Keratinocyte (primary cell): ENCODE data around the gene AZIN2. TPM values are rescaled to one million over a fixed set of nuclear protein-coding genes. Genes with fewer than 3 reads are reported as not detected.

Source experiments
- DNase-seq: peaks from one replicate; pipeline ENCODE4 v3.0.0-alpha.2; 2011; ENCODE audit warnings: low read depth, missing footprints, low spot score
- FAIRE-seq: peaks from 2 replicates; lab custom pipeline; 2011; peaks lifted over from hg19 to GRCh38; lab: Jason Lieb, UNC
- H2AFZ ChIP-seq: 2 replicates; pipeline ENCODE4 v1.6.0; 2012; ENCODE audit warnings: low read length, control low read depth, inconsistent platforms; ENCODE audit not compliant: control insufficient read depth
- H3K27ac ChIP-seq: 2 replicates; pipeline ENCODE4 v1.5.1; 2011; ENCODE audit warnings: low read length; ENCODE audit not compliant: control insufficient read depth, insufficient read depth
- H3K27me3 ChIP-seq: 3 replicates; pipeline ENCODE4 v1.6.0; 2011; ENCODE audit warnings: low read length; ENCODE audit not compliant: control insufficient read depth, insufficient read depth; ENCODE audit errors: extremely low read depth
- H3K36me3 ChIP-seq, 2 experiments: 2 replicates in 1 of 2; 3 replicates in 1 of 2; pipeline ENCODE4 v1.5.1; 2011; ENCODE audit warnings: low read length in 2 of 2, mild to moderate bottlenecking in 1 of 2; ENCODE audit not compliant: control insufficient read depth in 2 of 2, insufficient read depth in 2 of 2; ENCODE audit errors: extremely low read depth in 1 of 2
- H3K4me1 ChIP-seq: 3 replicates; pipeline ENCODE4 v1.5.1; 2011; ENCODE audit warnings: low read length; ENCODE audit not compliant: control insufficient read depth, insufficient read depth; ENCODE audit errors: extremely low read depth
- H3K4me2 ChIP-seq: 3 replicates; pipeline ENCODE4 v1.6.0; 2011; ENCODE audit warnings: low read depth, low read length; ENCODE audit not compliant: control insufficient read depth, insufficient read depth; ENCODE audit errors: extremely low read depth
- H3K4me3 ChIP-seq, 3 experiments: fragments of 200-600 bp in 1 of 3; sonication (generic) in 1 of 3; 2 replicates in 2 of 3; 3 replicates in 1 of 3; pipeline ENCODE4 v1.5.1; 2011 to 2016; ENCODE audit warnings: low read length in 3 of 3, mild to moderate bottlenecking in 3 of 3, control low read depth in 2 of 3, inconsistent platforms in 1 of 3, low read depth in 1 of 3, mixed read lengths in 1 of 3, mixed run types in 1 of 3, moderate library complexity in 1 of 3; ENCODE audit not compliant: control insufficient read depth in 2 of 3, insufficient read depth in 2 of 3; ENCODE audit errors: extremely low read depth in 1 of 3
- H3K79me2 ChIP-seq: 2 replicates; pipeline ENCODE4 v1.6.0; 2012; ENCODE audit warnings: low read length; ENCODE audit not compliant: control insufficient read depth, insufficient read depth
- H3K9ac ChIP-seq: 3 replicates; pipeline ENCODE4 v1.6.0; 2011; ENCODE audit warnings: low read length; ENCODE audit not compliant: control insufficient read depth, insufficient read depth; ENCODE audit errors: extremely low read depth
- H3K9me1 ChIP-seq: 3 replicates; pipeline ENCODE4 v1.6.0; 2011; ENCODE audit warnings: low read length; ENCODE audit not compliant: control insufficient read depth, insufficient read depth; ENCODE audit errors: extremely low read depth
- H3K9me3 ChIP-seq: 2 replicates; pipeline ENCODE4 v1.5.1; 2012; ENCODE audit warnings: low read depth, low read length; ENCODE audit not compliant: control insufficient read depth
- H4K20me1 ChIP-seq: 3 replicates; pipeline ENCODE4 v1.6.0; 2011; ENCODE audit warnings: low read length; ENCODE audit not compliant: control insufficient read depth, insufficient read depth; ENCODE audit errors: extremely low read depth
- CTCF ChIP-seq, 3 experiments: IDR thresholded peaks in 1 of 3; conservative IDR thresholded peaks in 1 of 3; optimal IDR thresholded peaks in 1 of 3; 2 replicates in 2 of 3; 3 replicates in 1 of 3; pipeline versions ENCODE3 to v1.5.1; 2011; ENCODE audit warnings: low read length in 3 of 3, mild to moderate bottlenecking in 3 of 3, moderate library complexity in 2 of 3, control low read depth in 1 of 3, inconsistent platforms in 1 of 3; ENCODE audit not compliant: insufficient read depth in 2 of 3; ENCODE audit errors: extremely low read depth in 1 of 3
- EZH2 ChIP-seq: IDR thresholded peaks from one replicate; pipeline ENCODE4 v1.6.1; 2012; ENCODE audit warnings: inconsistent platforms, mild to moderate bottlenecking, low read length, moderate library complexity
- dilution Hi-C: fragments of 300-500 bp; cut with MboI; formaldehyde crosslinking; loops from one replicate; pipeline ENCODE4 v1.7.0; 2020; ENCODE audit warnings: low sequenced_read_pairs; ENCODE audit not compliant: extremely low pct_ligation_motif_present
- polyA plus RNA-seq, 5 experiments: library from polyadenylated mRNA; depleted of rRNA in 3 of 5; stranded (reverse) in 3 of 5; stranded (forward) in 1 of 5; unstranded in 1 of 5; fragments of >200 nt; gene quantifications; 1 replicate in 1 of 5; 2 replicates in 3 of 5; 3 replicates in 1 of 5; pipeline versions ENCODE4 v1.2.1 to v1.2.3, GENCODE V29; 2011 to 2012; ENCODE audit warnings: missing spikeins in 2 of 5, low read depth in 1 of 5, low replicate concordance in 1 of 5

AZIN2 gene
- polyA plus RNA-seq, 1 donor (not counting 4 experiments of a cell fraction or from before 2014, with no cell fraction given) = 6.7 TPM

DNA sequence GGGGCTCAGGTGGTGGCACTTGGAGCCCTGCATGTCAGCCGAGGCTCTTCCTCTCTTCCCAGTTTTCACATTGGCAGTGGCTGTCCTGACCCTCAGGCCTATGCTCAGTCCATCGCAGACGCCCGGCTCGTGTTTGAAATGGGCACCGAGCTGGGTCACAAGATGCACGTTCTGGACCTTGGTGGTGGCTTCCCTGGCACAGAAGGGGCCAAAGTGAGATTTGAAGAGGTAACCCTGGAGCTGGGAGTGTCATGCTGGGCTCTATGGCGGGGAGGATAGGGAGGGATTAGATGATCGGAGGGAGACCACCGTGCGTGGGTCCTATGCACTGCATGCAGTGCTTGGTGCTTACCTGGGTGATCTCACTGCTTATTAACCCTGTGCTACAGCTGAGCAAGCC, 13.5 kb downstream of the AZIN2 start:
- Histone ChIP-seq H3K9ac (no peak overlapping the region), H3K79me2 (no peaks in the 10 kb centered on the region), H4K20me1 (no peaks in the 10 kb centered on the region), H2AFZ (no peak overlapping the region), H3K4me3 (no peak overlapping the region), H3K4me2 (no peak overlapping the region), H3K27me3 (no peaks in the 10 kb centered on the region), H3K36me3 (peaks cover 4 to 7% of the 10 kb centered on the region in 2 experiments), H3K4me1 (peaks cover 24% of the 10 kb centered on the region), H3K27ac (no peak overlapping the region), H3K9me1 (no peaks in the 10 kb centered on the region), H3K9me3 (no peaks in the 10 kb centered on the region)
- DNase-seq (no peak), FAIRE-seq (no peak)
- dilution Hi-C loops = no loop called here
- TF ChIP-seq CTCF (optimal IDR thresholded peaks at IDR 0.05 in 1 of 3, IDR thresholded peaks at IDR 0.05 in 1 of 3, conservative IDR thresholded peaks at IDR 0.05 in 1 of 3; ENCODE audit: extremely low read depth in 1 of 3, insufficient read depth in 2 of 3, low read length in 3 of 3) = no peak

DNA sequence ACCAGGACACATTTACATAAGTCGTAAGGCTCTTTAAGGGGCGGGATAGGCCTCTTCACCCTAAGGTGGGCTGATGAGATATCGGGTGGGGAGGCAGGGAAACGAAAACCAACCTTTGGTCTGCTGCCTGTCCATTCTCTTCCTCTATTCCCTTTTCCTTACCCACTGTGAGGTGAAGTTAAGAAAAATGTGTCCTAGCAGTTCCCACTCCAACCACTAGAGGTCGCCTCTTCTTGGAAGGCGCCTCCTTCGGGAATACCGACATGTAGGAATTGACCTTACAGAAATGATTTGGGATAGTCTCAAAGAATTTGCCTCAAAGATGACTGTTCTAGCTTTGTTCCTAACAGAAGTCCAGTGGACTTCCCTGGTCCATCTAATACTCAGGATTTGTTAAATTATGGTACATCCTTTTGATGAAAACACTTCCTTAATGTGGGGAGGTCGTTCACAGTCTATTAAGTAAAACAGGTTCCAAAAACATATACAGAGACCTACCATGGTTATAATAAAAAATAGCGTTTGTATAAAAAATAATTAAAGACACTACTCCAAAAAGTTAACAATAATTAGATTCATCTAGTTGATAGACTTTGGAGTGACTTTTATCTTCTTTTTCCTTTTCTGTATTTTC, 14.1 kb downstream of the AZIN2 start:
- H3K4me1 ChIP-seq = peaks cover 29% of the 10 kb centered on the region
- H3K9me3 ChIP-seq = no peaks in the 10 kb centered on the region
- no peak overlapping the region for H2AFZ ChIP-seq
- H3K27me3 ChIP-seq = no peaks in the 10 kb centered on the region
- no peaks in the 10 kb centered on the region for H4K20me1 ChIP-seq
- peaks cover 4 to 7% of the 10 kb centered on the region in 2 experiments for H3K36me3 ChIP-seq
- dilution Hi-C loops = no loop called here
- no peak for TF ChIP-seq EZH2
- peak; percentile 83 to 99 (median 95) for TF ChIP-seq CTCF (optimal IDR thresholded peaks at IDR 0.05 in 1 of 3, IDR thresholded peaks at IDR 0.05 in 1 of 3, conservative IDR thresholded peaks at IDR 0.05 in 1 of 3; ENCODE audit: extremely low read depth in 1 of 3, insufficient read depth in 2 of 3, low read length in 3 of 3)
- H3K79me2 ChIP-seq = no peaks in the 10 kb centered on the region
- no peak overlapping the region for H3K9ac ChIP-seq
- no peaks in the 10 kb centered on the region for H3K9me1 ChIP-seq
- H3K4me3 ChIP-seq = no peak overlapping the region
- DNase-seq = no peak
- peak overlapping the region; percentile 7 for H3K4me2 ChIP-seq
- no peak overlapping the region for H3K27ac ChIP-seq
- peak; percentile 98 for FAIRE-seq
